OCI-LY7 (cell line): ENCODE data around the gene IER5L. TPM values are rescaled to one million over a fixed set of nuclear protein-coding genes. Genes with fewer than 3 reads are reported as not detected.
A peak's percentile ranks its signal among the peaks of the same experiment; 100 is the strongest.

Source experiments
- BruUV-seq: library from RNA; stranded (reverse); fragments of 400-500 nt; replicated peaks from 2 replicates; lab custom pipeline; 2021; lab: Mats Ljungman, UMichigan
- CTCF ChIA-PET: fragments of 300-600 bp; sonication (Branson Sonifier 250); formaldehyde crosslinking; loops from one replicate; lab custom pipeline; 2022; ENCODE audit warnings: antibody characterized with exemption; ENCODE audit not compliant: unreplicated experiment; lab: Charles Lee
- POLR2A ChIA-PET: fragments of 300-600 bp; sonication (Branson Sonifier 250); formaldehyde crosslinking; loops from one replicate; lab custom pipeline; 2022; ENCODE audit warnings: antibody characterized with exemption; lab: Charles Lee
- DNase-seq: peaks from one replicate; pipeline ENCODE4 v3.0.0-alpha.2; 2015; ENCODE audit warnings: low spot score
- H2AFZ ChIP-seq: fragments of 200-600 bp; sonication (generic), shearing (Covaris generic); 2 replicates; pipeline ENCODE4 v1.6.1; 2014; ENCODE audit warnings: mild to moderate bottlenecking, antibody characterized with exemption, low read length, moderate library complexity
- H3K27ac ChIP-seq: fragments of 200-600 bp; sonication (generic); 2 replicates; pipeline ENCODE4 v1.5.1; 2014; ENCODE audit warnings: mixed run types, low read depth, mild to moderate bottlenecking, moderate library complexity, low read length, inconsistent platforms; ENCODE audit not compliant: poor library complexity, severe bottlenecking
- H3K36me3 ChIP-seq: fragments of 200-600 bp; sonication (generic); 2 replicates; pipeline ENCODE4 v1.6.1; 2014; ENCODE audit warnings: mild to moderate bottlenecking, antibody characterized with exemption, low read length, moderate library complexity, mixed read lengths; ENCODE audit not compliant: insufficient read depth
- H3K4me1 ChIP-seq: fragments of 200-600 bp; sonication (generic); 2 replicates; pipeline ENCODE4 v1.5.1; 2014; ENCODE audit warnings: mild to moderate bottlenecking, low read length; ENCODE audit not compliant: insufficient read depth, poor library complexity, severe bottlenecking
- H3K4me2 ChIP-seq: fragments of 200-600 bp; sonication (generic); 2 replicates; pipeline ENCODE4 v1.6.1; 2014; ENCODE audit warnings: mild to moderate bottlenecking, low read length
- H3K4me3 ChIP-seq: fragments of 200-600 bp; sonication (generic); 2 replicates; pipeline ENCODE4 v1.5.1; 2014; ENCODE audit warnings: mild to moderate bottlenecking, low read depth, low read length; ENCODE audit not compliant: poor library complexity, severe bottlenecking
- H3K79me2 ChIP-seq: fragments of 200-600 bp; sonication (generic); 2 replicates; pipeline ENCODE4 v1.6.1; 2016; ENCODE audit warnings: low read depth, mild to moderate bottlenecking, low read length, moderate library complexity, mixed read lengths; ENCODE audit not compliant: insufficient read depth
- H3K9me2 ChIP-seq: fragments of 200-600 bp; sonication (generic); 2 replicates; pipeline ENCODE4 v1.6.1; 2016; ENCODE audit warnings: mild to moderate bottlenecking, low read length, mixed read lengths; ENCODE audit not compliant: insufficient read depth
- H3K9me3 ChIP-seq: fragments of 200-600 bp; sonication (generic); 2 replicates; pipeline ENCODE4 v1.6.1; 2014; ENCODE audit warnings: mild to moderate bottlenecking, mixed run types, low read length, mixed read lengths
- H4K20me1 ChIP-seq: fragments of 200-600 bp; sonication (generic); 2 replicates; pipeline ENCODE4 v1.6.1; 2014; ENCODE audit warnings: mild to moderate bottlenecking, antibody characterized with exemption, low read length, moderate library complexity, mixed read lengths; ENCODE audit not compliant: insufficient read depth
- EZH2phosphoT487 ChIP-seq: fragments of 200-600 bp; sonication (generic); IDR thresholded peaks from 2 replicates; pipeline ENCODE4 v1.6.1; 2018; ENCODE audit warnings: low read depth, borderline replicate concordance, mild to moderate bottlenecking, mixed run types, antibody characterized with exemption, low read length, moderate library complexity, mixed read lengths
- intact Hi-C: fragments of 100-400 bp; cut with micrococcal nuclease; formaldehyde crosslinking; loops from one replicate; pipeline ENCODE4 v1.10.0; 2022; ENCODE audit not compliant: unreplicated experiment
- total RNA-seq, 2 experiments: library from RNA; depleted of rRNA in 1 of 2; stranded (reverse); fragments of >200 nt in 1 of 2; shearing (Covaris generic) in 1 of 2; gene quantifications; 2 replicates each; pipeline ENCODE4 v1.2.3, GENCODE V29; 2014 to 2022
- TF ChIP-seq, protein P1 (sequence below): fragments of 200-600 bp; sonication (generic); conservative IDR thresholded peaks from 2 replicates; pipeline ENCODE4 v1.5.1; 2014; ENCODE audit warnings: mild to moderate bottlenecking, antibody characterized with exemption, low read length, moderate library complexity, mixed read lengths

Gene IER5L
- total RNA-seq, 2 experiments from 2014 or later = 2.8 to 21.2 TPM

DNA sequence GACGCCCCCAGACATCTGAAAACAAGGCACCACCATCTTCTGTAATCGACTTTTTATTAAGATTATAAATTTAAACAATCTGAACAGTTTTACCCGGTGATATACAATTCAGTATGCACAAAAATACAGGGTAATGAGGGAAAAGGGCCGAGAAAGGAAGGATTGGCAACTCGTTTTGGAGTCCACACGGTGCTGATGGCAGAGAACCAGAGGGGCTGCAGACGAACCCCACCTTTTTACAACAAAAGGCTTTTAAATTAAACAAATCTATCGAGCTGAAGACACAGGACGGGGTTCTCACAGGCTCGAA, 2.6 kb downstream of the IER5L start:
- no TSS peak for BruUV-seq
- ChIA-PET CTCF (interaction anchor here (1.4 kb wide), 1 partner anchor 8 kb away, joined by 3 read pairs; no protein-coding TSS in a partner anchor), POLR2A (no interaction called here)
- Histone ChIP-seq H3K4me2 (peak overlapping the region; percentile 76), H3K4me3 (peak overlapping the region; percentile 69), H3K9me2 (no peaks in the 10 kb centered on the region), H4K20me1 (no peaks in the 10 kb centered on the region), H3K4me1 (peaks cover 35% of the 10 kb centered on the region), H3K9me3 (no peaks in the 10 kb centered on the region), H3K27ac (peak overlapping the region; percentile 74), H3K79me2 (no peaks in the 10 kb centered on the region), H2AFZ (peak overlapping the region; percentile 82), H3K36me3 (no peaks in the 10 kb centered on the region)
- intact Hi-C loops = loop anchor here (5.0 to 10.0 kb wide), 4 partner anchors 62 to 452 kb away; partner anchors contain the start of gene NTMT1
- no peak for DNase-seq
- TF ChIP-seq, protein P1, sequence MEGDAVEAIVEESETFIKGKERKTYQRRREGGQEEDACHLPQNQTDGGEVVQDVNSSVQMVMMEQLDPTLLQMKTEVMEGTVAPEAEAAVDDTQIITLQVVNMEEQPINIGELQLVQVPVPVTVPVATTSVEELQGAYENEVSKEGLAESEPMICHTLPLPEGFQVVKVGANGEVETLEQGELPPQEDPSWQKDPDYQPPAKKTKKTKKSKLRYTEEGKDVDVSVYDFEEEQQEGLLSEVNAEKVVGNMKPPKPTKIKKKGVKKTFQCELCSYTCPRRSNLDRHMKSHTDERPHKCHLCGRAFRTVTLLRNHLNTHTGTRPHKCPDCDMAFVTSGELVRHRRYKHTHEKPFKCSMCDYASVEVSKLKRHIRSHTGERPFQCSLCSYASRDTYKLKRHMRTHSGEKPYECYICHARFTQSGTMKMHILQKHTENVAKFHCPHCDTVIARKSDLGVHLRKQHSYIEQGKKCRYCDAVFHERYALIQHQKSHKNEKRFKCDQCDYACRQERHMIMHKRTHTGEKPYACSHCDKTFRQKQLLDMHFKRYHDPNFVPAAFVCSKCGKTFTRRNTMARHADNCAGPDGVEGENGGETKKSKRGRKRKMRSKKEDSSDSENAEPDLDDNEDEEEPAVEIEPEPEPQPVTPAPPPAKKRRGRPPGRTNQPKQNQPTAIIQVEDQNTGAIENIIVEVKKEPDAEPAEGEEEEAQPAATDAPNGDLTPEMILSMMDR = no peak
- no peak for TF ChIP-seq EZH2phosphoT487

DNA sequence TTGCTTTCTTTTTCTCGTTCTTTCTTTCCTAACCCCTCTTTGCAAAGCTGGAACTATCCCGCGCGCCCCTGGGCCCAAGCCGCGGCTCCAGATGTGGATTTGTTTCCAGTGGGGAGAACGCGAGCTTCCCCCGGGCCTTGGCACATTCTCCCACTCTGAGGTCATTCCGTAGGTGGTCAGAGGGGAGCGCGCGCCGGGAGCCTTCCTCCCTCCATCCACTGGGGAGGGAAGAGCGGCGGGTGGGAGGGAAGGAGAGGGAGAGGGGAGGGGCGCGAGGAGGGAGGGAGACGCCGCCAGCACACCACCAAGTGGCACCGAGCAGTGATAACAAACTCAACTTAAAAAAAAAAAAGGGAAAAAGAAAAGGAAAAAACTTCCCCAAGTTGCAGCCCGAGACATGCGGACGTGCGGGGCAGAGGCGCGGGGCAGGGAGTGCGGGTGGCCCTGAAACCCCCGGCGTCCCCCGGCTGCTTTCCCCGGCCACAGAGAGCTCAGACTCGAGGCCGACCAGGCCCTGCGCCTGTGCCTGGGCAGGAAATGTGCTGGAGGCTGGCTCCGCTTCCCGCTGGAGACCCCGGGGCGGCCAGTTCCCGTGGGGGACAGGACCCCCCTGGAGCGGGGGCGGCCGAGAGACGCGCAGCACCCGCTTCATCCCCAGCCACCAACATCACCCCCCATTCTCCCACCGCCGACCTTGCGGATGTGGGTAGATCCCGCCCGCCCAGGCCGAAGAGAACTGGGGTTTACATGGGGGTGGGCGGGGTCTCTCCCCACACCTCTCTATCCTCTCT, 3.1 kb downstream of the IER5L start:
- no peak for TF ChIP-seq EZH2phosphoT487
- TF ChIP-seq, protein P1 = no peak; the same call in 1 of the 2 replicates
- Histone ChIP-seq H3K36me3 (no peaks in the 10 kb centered on the region), H3K27ac (peak overlapping the region; percentile 74), H3K79me2 (no peaks in the 10 kb centered on the region), H4K20me1 (no peaks in the 10 kb centered on the region), H2AFZ (peak overlapping the region; percentile 82), H3K9me3 (no peaks in the 10 kb centered on the region), H3K9me2 (no peaks in the 10 kb centered on the region), H3K4me1 (peaks cover 35% of the 10 kb centered on the region), H3K4me2 (peak overlapping the region; percentile 76), H3K4me3 (peak overlapping the region; percentile 69)
- ChIA-PET POLR2A (interaction anchor here (0.6 to 1.5 kb wide), 2 partner anchors 32 to 36 kb away, joined by 3 to 5 read pairs; no protein-coding TSS in a partner anchor), CTCF (interaction anchor here (0.6 to 1.6 kb wide), 5 partner anchors 9 to 36 kb away, joined by 3 to 8 read pairs (median 3); no protein-coding TSS in a partner anchor)
- intact Hi-C loops = loop anchor here (1.0 to 10.0 kb wide), 5 partner anchors 36 to 452 kb away; partner anchors contain the start of gene NTMT1
- BruUV-seq = no TSS peak
- DNase-seq = peak; percentile 51
